Activated CD8-positive, alpha-beta memory T cell treated with anti-CD3 and anti-CD28 coated beads, Interleukin-2, amount 50 U/mL, for 48 hours (primary cell): ENCODE data around the gene MYO18B.

Experiments
- DNase-seq: peaks from one replicate; pipeline ENCODE4 v3.0.0-alpha.2; 2020

Gene MYO18B

DNA sequence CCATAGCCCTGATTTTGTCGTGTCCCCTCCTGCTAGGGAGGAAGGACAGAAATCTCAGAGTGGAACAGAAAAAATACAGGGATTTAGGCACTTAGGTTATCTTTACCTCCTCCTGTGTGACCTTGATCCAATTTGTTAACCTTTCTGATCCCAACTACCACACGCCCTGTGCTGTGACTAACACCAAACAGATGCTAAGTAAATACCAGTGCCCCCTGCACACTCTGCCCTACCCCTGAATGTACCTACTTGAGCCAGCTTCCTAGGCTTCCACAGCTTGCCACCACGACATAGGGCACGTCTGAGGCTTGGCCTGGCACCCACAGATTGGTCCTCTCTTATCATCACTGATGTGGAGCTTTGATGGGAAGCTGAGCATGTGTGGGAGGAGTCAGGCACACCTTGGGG is 9.2 kb downstream of the MYO18B start:
- no peak for DNase-seq

DNA sequence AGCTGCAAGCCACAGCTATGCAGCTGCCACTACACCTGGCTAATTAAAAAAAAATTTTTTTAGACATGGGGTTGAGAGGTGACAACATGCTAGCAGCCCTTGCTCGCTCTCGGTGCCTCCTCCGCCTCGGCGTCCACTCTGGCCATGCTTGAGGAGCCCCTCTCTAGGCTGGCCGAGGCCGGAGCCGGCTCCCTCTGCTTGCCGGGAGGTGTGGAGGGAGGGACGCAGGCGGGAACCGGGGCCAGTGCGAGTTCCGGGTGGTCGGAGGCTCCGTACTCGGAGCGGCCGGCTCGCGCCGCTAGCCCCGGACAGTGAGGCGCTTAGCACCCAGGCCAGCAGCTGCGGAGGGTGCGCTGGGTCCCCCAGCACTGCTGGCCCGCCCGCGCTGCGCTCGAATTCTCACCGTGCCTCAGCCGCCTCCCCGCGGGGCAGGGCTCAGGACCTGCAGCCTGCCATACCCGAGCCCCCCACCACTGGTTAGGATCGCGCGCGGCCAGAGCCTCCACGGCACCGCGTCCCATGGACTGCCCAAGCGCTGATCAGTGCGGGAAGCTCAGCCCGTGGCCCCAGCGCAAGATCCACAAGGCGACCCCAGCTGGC is 10.7 kb downstream of the MYO18B start:
- DNase-seq, result no peak

DNA sequence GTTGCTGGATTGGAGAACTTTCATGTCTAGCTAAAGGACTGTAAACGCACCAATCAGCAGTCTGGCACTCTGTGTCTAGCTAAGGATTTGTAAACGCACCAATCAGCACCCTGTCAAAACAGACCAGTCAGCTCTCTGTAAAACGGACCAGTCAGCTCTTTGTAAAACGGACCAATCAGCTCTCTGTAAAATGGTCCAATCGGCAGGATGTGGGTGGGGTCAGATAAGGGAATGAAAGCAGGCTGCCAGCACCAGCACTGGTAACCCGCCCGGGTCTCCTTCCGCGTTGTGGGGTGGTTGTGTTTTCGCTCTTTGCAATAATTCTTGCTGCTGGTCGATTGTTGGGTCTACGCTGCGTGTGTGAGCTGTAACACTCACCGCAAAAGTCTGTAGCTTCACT is 11.3 kb downstream of the MYO18B start:
- DNase-seq, result no peak

DNA sequence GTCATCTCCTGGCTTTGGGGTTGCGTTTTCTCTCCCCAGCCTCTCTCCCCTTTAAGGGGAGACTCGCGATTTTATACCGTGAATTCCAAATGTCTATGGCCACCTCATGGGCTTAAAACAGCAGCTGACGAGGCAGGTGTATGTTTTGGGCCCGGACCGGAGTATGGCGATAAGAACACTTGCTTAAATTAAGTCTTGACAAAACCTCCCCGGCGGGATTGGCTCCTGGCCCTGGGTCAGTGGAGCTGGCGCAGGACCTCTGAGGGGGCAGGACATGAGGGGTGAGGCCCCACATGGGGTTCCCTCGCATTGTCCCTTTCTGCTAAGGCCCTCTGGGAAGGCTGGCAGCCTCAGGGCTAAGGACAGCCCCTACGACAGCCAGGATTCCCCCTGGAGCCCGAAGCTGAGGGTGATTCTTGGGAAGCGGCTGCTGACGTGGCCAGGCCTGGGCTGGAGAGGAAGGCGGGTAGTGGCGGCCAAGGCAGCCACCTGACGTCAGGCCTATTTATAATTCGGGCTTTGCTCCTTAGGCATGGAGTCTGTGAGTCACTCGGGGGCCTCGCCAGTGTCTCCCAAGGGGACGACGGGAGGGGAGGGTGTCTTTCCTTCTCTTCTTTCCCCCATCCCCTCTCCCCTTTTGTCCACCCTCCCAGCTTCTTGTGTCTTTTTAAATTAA is 12.7 kb downstream of the MYO18B start:
- DNase-seq, result no peak

DNA sequence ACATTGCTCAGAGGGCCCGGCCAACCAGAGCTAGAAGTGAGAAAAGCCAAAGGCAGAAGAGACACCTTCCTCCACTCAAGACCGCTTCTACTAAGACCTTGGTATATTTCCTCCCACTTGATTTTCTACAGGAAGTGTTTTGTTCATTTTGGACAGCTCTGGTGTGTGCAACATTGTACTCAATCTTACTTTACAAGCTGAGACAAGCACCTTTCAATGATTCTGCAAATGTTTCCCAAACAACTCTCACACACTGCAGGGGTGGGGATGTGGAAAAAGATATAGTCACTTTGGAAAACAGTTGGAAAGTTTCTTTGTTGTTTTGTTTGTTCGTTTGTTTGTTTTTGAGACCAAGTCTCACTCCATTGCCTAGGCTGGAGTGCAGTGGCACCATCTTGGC is 15.7 kb downstream of the MYO18B start:
- DNase-seq, result no peak

DNA sequence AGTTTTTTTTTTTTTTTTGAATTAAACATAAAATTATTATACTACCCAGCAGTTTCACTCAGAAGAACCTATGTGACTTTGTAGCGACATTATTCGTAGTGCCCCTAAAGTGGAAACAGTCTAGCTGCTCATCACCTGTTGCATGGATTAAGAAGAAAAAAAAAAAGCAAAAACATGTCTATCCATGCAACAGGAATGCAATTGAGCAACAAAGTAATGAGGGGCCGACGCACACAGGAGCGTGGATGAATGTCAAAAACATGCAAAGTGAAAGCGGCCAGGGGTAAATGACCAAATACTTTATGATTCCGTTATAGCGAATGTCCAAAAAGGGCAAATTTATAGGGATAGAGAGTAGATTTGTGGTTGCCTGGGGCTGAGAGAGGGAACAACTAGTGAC is 16.3 kb downstream of the MYO18B start:
- DNase-seq, result no peak

DNA sequence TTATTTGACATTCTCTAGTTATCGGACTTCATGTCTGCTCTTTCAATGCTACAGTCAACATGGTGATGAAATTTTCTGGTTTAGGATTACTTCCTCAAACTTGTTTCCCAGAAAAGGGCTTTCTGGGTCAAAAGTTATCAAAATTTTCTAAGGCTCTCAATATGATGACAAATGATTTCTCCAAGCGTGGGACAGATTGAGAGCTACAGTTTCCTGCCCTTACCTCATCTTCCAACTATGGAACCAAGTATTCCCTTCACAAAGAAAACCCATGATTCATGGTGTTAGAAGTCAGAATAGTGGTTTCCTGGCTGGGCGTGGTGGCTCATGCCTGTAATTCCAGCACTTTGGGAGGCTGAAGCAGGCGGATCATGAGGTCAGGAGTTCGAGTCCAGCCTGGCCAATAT is 17.8 kb downstream of the MYO18B start:
- no peak for DNase-seq

DNA sequence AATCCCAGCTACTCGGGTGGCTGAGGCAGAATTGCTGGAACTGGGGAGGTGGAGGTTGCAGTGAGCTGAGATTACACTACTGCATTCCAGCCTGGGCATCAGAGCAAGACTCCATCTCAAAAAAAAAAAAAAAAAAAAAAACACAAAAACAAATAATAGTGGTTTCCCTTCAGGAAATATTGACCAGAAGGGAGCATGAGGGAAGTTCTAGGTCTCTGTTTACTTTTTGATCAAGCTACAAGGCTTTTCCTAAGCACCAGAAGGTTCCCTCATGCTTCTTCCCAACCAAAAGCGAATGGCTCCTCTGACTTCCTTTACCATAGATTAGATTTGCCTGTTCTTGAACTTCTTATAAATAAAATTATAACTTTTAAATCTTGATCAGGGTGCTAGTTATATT is 18.3 kb downstream of the MYO18B start:
- DNase-seq, result no peak

DNA sequence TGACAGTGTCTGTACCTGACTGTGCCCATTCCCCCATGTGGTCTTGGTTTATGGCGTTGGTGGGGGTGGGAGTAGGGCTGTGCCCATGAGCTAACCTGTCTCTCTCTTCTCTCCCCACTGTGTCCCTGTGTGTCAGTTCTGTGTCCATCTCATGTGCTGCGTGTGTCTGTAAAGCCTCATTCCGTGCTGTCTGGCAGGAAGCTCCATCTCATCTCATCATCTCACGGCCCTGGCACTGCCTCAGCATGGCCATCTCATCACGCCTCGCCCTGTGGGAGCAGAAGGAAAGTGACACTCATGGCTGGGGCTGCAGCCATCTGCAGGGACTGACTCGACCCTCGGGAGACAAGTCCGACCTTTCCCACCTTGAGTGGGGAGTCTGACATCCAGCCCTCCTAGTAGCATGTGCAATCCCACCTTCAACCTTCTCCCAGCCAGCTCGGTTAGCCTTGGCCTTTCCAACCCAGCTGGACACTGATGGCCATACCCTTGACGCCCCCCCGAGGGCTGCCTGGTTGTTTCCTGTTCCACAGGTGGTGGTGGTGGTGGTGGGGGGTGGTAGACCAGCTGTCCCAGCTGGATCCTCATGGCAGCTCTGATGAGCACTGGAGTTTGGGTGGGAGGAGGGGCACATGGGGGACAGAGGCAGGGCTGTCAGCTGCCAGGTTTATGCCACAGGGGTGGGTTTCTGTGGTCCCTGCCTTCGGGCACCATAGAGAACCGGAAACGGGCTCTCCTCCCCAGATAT is 19.0 kb downstream of the MYO18B start:
- DNase-seq, result no peak

DNA sequence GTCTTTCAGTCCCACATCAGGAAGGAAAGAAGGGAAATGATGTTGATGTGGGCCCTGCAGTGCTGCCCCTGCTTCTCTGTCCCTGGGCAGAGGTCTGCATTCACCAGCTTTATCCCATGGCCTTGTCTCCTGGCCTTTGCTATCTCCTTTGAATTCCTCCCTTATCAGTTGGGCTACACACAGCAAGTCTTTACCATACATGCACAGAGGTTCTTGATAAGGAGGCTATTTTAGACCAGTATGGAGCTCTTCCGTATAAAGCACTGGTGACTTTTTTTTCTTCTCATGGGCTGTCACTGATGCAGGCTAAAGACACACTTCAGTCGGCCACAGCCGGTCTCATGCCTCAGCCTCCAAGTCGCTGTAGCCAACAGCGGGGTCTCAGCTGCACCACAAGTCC is 20.2 kb downstream of the MYO18B start:
- DNase-seq, result no peak

DNA sequence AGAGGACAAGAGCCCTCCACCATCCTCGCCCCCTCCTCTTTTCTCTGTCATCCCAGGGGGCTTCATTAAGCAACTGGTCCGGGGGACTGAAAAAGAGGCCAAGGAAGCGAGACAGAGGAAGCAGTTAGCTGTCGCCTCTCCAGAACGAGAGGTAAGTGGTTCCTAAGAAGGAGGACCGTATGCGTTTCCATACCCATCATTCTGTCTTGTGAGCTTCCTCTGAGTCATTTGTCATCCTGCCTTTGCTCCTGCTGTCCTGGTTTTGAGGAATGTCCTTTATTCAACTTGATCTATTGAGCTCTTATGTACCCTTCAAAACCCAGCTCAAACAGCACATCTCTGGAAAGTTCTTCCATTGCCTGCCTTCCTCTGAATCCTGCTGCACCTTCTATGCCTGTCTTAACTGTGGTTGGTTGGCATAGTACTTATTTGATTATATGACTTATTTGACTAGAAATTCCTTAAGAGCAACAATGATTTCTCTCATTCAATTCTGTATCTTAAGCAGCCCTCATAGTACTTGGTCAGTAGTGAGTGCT is 21.3 kb downstream of the MYO18B start:
- no peak for DNase-seq

DNA sequence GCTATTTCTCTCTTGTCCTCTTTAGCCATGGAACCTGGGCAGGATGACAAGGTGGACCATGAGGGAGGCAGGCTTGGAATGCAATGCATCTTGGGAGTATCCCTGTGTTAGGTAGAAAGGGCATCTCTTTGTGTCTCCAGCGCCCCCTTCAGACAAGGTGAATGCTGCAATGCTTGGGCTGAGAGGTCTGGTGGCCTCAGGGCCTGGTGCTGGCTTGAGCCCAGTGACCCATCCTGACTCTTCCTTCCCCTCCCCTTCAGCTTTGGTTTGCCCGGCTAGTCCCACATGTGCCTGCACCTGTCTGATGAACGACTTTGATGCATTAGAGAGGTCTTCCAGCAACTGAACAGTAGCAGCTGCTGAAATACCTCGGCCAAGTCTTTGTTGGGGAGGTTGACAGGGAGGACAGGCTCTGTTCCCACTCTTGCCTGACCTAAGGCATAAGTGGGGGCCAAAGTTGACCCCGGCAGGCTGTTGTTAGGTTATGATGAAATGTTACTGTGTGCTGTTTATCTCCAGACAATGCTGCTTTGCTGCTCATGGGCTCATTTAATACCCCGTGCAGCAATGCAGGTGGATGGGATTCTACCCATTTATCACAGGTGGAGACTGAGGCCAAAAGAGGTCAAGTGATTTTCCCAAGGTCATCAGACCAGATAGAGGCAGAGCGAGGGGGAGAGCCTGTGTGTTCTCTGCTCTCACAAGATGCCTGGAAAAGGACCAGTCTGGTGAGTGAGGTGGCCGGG is 22.5 kb downstream of the MYO18B start:
- no peak for DNase-seq

DNA sequence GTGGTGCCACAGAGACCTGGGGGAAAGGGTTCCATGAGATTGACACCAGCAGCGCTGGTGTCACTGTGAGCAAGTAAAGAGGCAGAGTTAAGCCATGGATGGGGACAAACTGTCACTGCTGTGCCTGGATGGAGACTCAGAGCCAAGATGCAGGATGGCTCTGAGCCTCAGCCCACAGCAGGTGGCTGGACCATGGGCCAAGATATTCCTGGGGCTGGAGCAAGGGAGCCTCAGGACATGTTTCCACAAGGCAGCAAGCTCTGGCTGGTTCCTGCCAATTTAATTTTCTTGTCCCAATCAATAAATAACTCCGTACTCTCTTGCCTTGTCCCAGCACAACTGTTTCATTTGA is 23.0 kb downstream of the MYO18B start:
- DNase-seq, result no peak

DNA sequence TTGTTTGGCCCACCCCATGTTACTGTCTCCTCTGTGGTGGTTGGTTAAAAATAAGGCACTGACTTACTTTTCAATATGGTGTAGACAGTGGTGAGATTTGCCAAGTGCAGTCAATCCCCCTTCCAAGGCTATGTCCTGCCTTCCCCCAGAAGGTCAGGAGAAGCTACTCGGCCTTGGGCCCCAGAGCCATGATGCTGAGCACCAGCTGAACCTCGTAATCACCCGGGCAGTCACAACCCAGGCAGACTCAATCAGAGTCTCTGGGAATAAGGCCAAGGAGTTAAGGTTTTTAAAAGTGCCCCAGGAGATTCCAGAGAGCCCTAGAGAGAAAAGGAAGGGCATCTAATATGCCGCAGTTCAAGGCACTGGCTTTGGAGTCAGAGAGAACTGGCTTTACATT is 23.8 kb downstream of the MYO18B start:
- no peak for DNase-seq

DNA sequence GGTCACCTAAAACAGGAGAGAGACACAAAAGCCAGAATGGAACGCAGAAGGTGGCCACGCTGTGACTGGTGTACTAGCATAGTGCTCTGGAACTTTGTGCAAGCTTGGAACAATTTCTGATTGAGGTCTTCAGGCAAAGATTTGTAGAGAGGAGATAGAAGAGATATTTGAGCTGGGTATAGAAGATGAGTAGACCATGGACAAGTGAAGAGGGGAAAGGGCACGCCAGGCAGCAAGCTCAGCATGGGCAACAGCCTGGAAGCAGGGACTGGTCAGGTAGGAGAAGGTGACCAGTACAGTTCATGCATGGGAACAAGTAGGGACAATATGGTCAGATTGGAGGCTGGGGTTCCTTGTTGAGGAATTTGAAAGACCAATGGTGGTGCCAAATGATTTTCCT is 24.4 kb downstream of the MYO18B start:
- DNase-seq, result no peak

DNA sequence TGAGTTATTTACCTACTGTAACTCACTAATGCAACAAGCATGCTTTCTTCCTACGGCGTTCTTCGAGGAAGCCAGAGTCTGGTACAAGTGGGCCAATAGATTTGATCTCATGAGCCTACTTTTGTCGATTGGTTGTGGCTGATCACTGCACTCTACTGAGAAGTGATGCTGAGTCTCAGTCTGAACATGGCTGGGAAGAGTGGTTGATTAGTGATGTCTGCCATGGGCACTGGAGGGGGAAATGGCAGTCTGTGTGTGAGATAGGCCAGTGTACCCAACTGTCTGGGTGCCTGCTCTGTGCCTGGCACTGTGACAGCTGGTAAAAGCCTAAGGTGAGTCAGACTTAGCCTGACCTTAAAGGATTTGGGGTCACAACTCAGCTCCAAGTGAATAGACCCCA is 28.3 kb downstream of the MYO18B start:
- DNase-seq, result no peak

DNA sequence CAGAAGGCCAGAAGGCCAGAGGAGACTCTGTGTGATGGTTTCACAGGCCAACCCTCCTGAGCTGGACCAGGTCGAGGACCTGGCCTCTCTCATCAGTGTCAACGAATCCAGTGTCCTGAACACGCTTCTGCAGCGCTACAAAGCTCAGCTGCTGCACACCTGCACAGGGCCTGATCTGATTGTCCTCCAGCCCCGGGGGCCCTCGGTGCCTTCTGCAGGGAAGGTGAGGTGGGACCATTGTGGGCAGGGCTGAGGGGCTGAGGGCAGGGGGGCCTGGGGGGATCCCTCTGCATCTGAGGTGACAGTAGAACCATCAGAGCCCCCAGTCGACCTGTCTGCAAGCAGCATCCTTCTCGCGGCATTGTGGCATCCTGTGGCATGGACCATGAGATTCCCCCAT is 30.3 kb downstream of the MYO18B start:
- no peak for DNase-seq

DNA sequence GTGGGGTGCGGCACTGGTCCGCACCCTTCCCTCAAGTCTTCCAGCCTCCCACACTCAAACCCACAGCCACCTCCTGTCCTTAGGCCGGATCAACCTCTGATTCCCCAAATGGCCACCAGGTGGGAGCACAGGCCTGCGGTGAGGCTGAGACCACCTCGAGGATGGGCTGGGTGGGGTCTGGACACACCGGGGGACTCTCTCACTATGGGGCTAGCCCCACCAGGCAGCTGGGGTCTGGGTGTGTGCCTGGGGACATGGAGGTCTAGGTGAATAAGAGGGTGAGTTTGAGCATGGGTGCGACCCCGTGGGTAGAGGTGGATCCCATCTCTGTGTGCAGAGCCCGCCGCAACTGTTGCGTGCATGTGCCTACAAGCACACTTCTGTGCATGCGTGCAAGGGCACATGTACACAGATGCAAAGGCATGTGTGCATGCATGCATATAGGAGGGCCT is 32.6 kb downstream of the MYO18B start:
- DNase-seq, result no peak

DNA sequence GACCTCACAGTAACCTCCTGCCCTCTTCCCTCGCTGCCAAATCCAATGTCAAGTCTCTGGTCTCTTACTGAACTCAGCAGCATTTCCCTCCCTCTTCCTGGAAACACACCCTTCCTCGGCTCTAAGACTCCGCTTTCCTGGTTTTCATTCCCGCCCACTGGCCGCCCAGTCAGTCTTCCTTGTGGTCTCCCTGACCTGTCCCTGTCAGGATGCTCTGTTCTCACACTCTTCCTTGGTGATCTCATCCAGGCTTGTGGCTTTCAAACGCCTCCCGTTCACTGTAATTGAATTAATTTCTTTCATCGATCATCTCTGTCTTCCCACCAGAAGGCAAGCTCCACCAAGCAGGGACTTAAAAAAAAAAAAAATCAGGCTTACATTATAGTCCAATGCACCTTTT is 33.5 kb downstream of the MYO18B start:
- DNase-seq, result no peak

DNA sequence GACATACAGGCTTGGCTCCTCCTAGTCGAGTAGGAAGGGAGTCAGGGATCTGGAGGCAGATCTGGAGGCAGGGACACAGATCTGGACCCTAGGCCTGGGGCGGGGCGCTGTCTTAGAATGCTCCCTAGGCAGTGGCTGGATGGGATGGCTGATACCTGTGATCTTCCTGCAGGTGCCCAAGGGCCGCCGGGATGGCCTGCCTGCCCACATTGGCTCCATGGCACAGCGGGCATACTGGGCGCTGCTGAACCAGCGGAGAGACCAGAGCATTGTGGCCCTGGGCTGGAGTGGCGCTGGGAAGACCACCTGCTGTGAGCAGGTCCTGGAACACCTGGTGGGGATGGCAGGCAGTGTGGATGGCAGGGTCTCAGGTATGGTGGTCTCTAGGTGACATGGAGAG is 35.4 kb downstream of the MYO18B start:
- DNase-seq, result no peak

DNA sequence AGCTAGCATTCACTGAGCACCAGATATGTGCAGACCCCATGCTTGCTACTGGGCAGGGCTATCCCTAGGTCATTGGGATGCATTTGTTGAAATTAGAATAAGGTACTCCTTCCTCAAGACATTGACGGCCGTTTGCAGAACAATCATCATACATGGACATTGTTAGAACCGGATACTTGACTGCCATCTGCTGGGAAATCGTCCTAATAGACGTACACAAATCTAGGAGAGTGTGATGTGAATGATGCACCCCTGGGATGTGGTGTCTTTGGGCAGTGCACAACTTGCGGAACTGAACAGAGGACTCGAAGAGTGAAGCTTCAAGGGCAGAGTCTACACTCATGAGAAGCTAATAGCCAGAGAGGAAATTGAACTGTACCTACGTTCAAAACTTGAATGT is 35.9 kb downstream of the MYO18B start:
- DNase-seq, result no peak

DNA sequence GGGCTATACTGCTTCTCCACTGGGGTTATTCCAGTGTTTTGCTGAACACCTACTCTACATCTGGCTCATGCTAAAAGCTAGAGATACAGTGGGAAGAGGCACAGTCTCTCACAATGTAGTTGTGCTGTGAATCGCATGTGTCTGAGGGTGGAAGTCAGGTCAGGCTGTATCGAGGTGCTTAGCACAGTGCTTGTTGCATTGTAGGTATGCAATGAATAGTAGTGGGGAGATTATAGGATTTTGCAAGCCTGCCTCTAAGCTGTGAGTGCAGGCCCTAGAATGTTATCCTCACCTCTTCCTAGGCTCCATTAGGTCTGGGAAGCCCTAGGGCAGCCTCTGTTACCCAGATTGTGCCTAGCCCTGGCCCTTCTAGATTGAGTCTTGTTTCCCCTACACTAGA is 37.4 kb downstream of the MYO18B start:
- no peak for DNase-seq

DNA sequence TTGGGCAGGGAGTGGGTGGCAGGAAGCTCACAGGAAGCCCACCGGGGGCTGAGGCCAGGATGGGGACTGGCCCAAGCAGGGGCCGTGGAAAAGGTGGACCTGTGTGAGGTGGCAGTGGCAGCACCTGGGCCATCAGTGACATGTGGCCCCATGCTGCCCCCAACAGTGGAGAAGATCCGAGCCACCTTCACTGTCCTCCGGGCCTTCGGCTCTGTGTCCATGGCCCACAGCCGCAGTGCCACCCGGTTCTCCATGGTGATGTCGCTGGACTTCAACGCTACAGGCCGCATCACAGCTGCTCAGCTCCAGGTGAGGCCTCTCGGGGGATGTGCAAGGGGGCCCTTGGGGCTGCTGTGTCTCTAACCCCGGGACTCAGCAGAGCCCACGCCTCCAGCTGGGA is 37.9 kb downstream of the MYO18B start:
- no peak for DNase-seq

DNA sequence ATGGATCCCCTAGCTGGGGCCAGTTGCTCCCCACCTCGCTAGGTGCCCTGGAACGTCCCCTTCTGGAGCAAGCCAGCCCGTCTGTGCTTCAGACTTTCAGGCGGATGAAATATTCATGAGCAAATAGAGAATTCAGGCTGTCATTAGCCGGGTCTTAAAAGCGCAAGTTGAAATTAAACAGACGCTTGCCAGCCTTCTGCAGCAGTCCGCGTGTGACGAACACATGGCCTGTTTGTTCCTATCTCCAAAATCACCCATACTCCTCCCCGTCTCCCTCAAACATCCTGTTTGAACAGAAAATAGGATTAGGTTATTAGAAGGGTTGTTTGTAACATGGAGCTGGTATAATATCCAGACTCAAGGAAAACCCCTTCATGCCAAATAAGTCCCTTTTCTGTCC is 38.7 kb downstream of the MYO18B start:
- no peak for DNase-seq
